Endothelial cell of hepatic sinusoid (primary cell): ENCODE results near the gene DIPK1B.

Experiments
- in situ Hi-C: cut with HindIII; loops from 2 replicates; pipeline ENCODE4 v1.10.0; 2017; ENCODE audit warnings: low sequenced_read_pairs

DIPK1B gene

DNA sequence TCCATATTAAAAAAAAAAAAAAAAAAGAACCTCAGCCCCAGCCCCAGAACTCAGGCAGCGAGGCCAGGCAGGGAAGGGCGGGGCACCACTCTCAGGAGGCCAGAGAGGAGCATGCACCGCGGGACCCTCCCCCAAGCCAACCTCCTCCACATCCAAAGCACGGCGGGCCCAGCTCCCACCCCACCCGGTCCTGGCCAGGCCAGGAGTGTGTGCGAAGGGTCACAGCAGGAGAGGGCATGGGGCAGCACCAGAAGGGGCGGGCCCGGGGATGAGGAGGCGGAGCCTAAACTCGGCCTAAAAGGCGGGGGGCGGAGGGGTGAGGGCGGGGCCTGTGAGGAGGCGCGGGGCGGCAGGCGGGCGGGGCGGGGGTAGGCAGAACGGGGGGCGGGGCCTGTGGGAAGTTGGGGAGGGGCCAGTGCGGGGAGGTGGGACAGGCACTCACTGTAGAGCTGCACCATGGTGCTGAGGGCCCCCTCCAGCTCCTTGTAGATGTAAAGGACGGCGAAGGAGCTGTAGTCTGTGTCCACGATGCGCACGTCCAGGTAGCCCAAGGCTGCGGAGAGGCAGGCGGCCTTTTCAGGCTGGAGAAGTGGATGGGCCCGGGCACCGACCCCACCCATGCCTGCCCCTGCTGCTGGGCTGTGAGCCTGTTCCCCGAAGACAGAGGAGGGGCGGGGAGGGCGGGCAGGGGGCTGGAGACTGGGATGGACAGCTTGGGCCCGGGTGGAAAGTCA lies 50.7 kb downstream of the DIPK1B start:
- in situ Hi-C loops, result no loop called here

DNA sequence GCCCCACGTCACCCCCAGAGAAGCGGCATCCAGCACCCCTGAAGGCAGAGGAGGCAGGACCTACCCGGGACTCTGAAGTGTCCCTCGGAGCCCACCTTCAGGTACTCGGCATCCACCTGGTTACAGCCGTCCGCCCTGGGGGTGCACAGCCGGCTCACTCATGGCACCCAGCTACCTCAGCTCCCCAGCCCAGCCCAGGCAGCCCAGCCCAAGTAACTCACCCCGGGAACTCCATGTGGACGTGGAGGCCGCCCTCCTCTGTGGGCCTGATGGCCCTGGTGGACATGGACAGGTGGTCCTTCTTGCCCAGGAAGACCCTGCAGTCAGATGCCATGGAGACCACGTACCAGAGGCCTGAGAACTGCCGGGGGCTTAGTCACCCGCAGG lies 51.3 kb downstream of the DIPK1B start:
- in situ Hi-C loops, result no loop called here

DNA sequence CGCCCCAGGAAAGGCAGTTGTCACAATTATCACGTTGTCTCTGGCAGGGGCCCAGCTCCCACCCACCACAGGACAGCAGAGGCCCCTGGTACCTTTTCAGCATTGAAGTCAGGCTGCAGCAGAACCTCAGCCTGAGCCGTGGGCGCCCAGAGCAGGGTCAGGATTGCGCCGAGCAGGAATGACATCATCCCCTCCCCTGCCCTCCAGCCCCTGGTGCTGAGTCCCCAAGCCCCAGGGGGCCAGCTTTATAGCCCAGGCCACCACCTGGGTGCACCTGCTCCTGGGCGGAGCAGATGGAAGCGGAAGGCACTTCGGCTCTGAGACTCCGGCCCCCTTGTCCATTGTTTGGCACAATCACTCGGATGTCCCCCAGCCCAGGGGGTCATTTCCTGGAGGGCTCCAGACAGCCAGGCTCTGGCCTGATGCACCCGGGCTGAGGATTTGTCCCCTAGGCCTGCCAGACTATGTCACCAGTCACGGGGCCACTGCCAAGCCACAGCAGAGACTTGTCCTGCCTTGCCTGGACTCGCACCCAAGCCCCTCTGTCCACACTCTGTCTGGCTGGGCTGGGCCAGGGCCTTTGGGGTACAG lies 52.0 kb downstream of the DIPK1B start, which contains the start of gene LCN15:
TSS of gene LCN15 (minus strand) at position 218 of the 591 bp plus-strand sequence. CDS start at position 188, 30 bp downstream.
- in situ Hi-C loops, result no loop called here

DNA sequence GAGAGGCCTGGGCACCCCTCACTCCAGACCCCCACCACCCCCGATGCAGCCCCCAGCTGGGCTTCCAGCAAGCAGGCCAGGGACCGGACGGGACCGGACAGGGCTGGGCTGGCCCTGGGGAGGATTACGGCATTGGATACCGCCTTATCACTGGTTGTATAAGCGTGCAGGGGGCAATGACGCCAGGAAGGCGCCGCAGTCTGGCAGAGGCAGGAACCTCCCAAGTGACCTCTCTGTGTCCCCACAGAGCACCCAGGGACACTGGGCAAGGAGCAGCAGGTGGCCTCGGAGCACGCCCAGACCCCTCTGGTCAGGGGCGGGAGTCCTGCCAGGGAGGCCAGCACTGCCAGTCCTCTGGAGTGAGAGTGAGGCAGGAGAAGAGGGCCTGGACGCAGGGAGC lies 52.7 kb downstream of the DIPK1B start:
- in situ Hi-C loops, result loop anchor here (5.0 kb wide), 1 partner anchor 53 kb away; the partner anchor contains the start of gene DIPK1B

DNA sequence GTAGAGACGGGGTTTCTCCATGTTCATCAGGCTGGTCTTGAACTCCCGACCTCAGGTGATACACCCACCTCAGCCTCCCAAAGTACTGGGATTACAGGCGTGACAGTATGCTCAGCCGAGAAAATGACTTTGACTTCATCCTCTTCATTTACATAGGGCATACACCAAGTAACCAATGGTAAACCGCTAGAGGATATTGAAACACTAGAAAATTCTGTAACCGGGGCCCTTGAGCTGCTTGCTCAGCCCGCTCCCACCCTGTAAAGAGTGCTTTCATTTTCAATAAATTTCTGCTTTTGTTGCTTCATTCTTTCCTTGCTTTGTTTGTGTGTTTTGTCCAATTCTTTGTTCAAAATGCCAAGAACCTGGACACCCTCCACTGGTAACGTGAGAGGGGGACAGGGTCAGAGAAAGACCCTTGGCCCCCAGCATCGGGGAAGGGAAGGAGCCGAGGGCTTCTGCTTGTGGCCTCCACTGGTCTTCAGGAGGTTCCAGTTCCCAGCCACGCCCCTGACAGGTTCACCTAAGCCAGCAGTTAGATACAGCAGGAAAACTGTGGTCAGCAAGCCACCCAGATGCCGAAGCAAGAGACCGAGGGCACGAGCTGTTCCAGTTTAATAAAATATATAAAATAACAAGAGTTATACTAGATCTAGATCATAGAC lies 53.5 kb downstream of the DIPK1B start:
- in situ Hi-C loops, result loop anchor here (5.0 kb wide), 1 partner anchor 54 kb away; the partner anchor contains the start of gene DIPK1B

DNA sequence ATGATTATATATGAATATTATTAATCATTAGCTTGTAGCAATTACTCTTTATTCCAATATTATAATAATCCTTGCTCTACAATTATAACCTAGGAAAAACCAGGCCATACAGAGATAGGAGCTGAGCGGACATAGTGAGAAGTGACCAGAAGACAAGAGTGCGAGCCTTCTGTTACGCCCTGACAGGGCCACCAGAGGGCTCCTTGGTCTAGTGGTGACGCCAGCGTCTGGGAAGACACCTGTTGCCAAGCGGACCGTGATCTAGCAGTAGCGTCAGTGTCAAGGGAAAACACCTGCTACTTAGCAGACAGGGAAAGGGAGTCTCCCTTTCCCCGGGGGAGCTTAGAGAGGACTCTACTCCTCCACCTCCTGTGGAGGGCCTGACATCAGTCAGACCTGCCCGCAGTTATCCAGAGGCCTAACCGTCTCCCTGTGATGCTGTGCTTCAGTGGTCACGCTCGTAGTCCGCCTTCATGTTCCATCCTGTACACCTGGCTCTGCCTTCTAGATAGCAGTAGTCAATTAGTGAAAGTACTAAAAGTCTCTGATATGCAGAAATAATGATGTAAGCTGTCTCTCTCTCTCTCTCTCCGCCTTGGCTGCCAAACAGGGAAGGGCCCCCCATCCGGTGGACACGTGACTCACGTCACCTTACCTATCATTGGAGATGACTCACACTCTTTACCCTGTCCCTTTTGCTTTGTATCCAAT lies 54.2 kb downstream of the DIPK1B start:
- in situ Hi-C loops, result loop anchor here (5.0 kb wide), 1 partner anchor 54 kb away; the partner anchor contains the start of gene DIPK1B

DNA sequence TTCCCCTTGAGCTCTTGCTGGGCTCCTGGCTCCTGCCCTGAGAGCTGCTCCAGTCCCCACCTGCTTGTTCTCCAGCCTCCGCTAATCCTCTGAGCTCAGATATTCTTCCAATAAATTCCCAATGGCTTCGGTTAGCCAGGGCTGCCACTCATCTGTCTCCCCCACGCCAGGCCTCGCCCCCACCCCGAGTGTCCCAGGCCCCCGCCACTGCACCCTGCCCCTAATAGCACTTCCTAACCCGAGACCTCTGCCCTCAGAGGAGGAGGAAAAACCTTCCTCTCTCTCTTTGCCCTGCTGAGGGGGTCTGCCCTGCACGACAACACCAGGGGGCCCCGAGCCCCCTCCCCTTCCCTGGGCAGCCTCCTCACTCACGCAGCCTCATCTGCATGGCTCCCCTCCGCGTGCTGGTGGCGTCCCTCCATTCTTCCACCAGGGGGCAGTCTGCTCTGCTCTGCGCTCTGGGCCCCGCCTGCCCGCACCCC lies 57.4 kb downstream of the DIPK1B start:
- in situ Hi-C loops, result loop anchor here (5.0 kb wide), 1 partner anchor 57 kb away; the partner anchor contains the start of gene DIPK1B

DNA sequence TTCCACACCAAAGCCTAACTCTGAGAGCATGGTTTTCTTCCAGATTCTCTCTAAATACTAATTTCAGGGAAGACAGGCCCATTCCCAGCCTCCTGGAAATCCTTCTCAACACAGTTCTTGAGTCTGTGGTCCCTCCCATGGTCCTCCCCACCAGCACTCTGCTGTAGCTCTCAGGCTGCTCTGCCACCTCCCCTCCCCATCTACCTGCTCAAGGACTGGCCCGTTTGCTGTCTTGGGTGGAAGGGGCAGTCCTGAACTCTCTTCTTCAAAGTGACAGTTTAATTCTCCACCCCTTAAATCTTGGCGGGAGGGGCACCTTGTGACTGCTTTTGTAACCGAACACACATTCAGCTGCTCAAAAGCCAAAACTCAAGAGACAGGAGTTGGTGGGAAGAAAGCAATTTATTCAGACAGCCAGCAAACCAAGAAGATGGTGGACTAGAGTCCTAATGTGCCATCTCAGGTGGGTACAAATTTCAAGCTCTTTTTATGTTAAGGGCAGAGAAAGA lies 59.6 kb downstream of the DIPK1B start:
- in situ Hi-C loops, result no loop called here

DNA sequence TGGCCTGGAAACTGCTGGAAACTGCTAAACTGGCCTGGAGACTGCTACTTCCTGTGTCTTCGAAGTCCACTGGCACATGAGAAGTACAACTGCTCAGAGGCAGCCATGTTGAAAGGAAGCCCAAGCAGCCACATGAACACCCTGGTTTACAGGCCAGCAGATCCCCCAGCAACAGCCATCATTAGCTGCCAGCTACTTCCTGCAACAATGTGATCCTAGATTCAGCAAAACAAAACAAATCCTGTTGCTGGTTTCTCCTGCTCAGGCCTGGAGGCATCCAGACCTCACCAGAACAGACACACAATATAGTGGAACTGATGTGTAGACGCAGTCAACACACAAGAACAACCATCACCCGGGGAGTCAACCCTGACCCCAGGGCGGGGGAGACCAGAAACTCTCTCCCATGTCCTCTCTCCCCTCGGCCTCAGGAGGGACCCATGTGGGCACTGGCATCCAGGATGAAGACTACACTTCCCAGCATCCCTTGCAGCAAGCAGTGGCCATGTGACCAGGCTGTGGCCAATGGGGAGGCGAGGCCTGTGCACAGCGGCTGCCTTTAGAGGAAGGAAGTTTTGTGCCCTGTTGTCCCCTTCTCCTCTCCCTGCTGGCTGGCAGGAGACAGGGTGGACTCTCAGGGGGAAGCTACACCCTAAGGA lies 61.1 kb downstream of the DIPK1B start:
- in situ Hi-C loops, result no loop called here
